HepG2 (cell line): ENCODE data around the gene ENO1. TPM values are rescaled to one million over a fixed set of nuclear protein-coding genes. Genes with fewer than 3 reads are reported as not detected.

Source experiments
- ELF4 ChIP-seq: sonication (generic); formaldehyde crosslinking; IDR thresholded peaks from 2 replicates; pipeline ENCODE4 v1.5.0; 2020; ENCODE audit warnings: missing genetic modification reagents, mild to moderate bottlenecking, moderate library complexity, borderline replicate concordance
- FOXA1 ChIP-seq, 2 experiments: fragments of 450-650 bp in 1 of 2; sonication (generic) in 1 of 2; formaldehyde crosslinking in 1 of 2; IDR thresholded peaks; 2 replicates each; pipeline versions ENCODE4 v1.4.0 to v1.6.1; 2016 to 2020; ENCODE audit warnings: missing genetic modification reagents in 1 of 2
- HDAC1 ChIP-seq: sonication (generic); formaldehyde crosslinking; IDR thresholded peaks from 2 replicates; pipeline ENCODE4 v1.5.1; 2020; ENCODE audit warnings: mild to moderate bottlenecking, missing genetic modification reagents
- HMGA1 ChIP-seq: sonication (generic); formaldehyde crosslinking; conservative IDR thresholded peaks from 2 replicates; pipeline ENCODE4 v1.4.0; 2020; ENCODE audit warnings: missing genetic modification reagents
- HNF4G ChIP-seq, 2 experiments: sonication (generic) in 1 of 2; formaldehyde crosslinking in 1 of 2; IDR thresholded peaks; 2 replicates each; pipeline versions ENCODE4 v1.4.0 to v1.6.1; 2011 to 2020; ENCODE audit warnings: borderline replicate concordance in 2 of 2, low read depth in 2 of 2, mild to moderate bottlenecking in 2 of 2, low read length in 1 of 2, missing genetic modification reagents in 1 of 2, moderate library complexity in 1 of 2
- KDM1A ChIP-seq: IDR thresholded peaks from 2 replicates; pipeline ENCODE4 v1.6.1; 2016; ENCODE audit warnings: missing compliant biosample characterization
- MAFF ChIP-seq: IDR thresholded peaks from 2 replicates; pipeline ENCODE4 v1.6.1; 2011; ENCODE audit warnings: low read depth, low read length, improper control_type of control experiment
- NCOR1 ChIP-seq: fragments of 200-600 bp; sonication (generic); IDR thresholded peaks from 2 replicates; pipeline ENCODE4 v1.7.0; 2017; ENCODE audit warnings: antibody characterized with exemption, low read length, borderline replicate concordance
- NFE2L2 ChIP-seq: fragments of 150-350 bp; IDR thresholded peaks from 2 replicates; pipeline ENCODE4 v1.6.1; 2014; ENCODE audit warnings: low read length
- NR2F6 ChIP-seq, 2 experiments: IDR thresholded peaks; 2 replicates each; pipeline ENCODE4 v1.6.1; 2016; ENCODE audit warnings: antibody characterized with exemption in 1 of 2, mild to moderate bottlenecking in 1 of 2
- ONECUT2 ChIP-seq: sonication (generic); formaldehyde crosslinking; IDR thresholded peaks from 2 replicates; pipeline ENCODE4 v1.4.0; 2020; ENCODE audit warnings: missing genetic modification reagents
- PHF21A ChIP-seq: sonication (generic); formaldehyde crosslinking; IDR thresholded peaks from 2 replicates; pipeline ENCODE4 v1.5.0; 2020; ENCODE audit warnings: mild to moderate bottlenecking, missing genetic modification reagents
- TMF1 ChIP-seq: sonication (generic); formaldehyde crosslinking; IDR thresholded peaks from 2 replicates; pipeline ENCODE4 v1.8.1; 2022; ENCODE audit warnings: low read depth, missing genetic modification reagents
- ZFP1 ChIP-seq: IDR thresholded peaks from 2 replicates; pipeline ENCODE4 v1.6.1; 2016
- ZNF263 ChIP-seq: sonication (generic); formaldehyde crosslinking; IDR thresholded peaks from 2 replicates; pipeline ENCODE4 v1.4.0; 2020; ENCODE audit warnings: missing genetic modification reagents
- ZNF496 ChIP-seq: sonication (generic); formaldehyde crosslinking; IDR thresholded peaks from 2 replicates; pipeline ENCODE4 v1.8.1; 2023; ENCODE audit warnings: mild to moderate bottlenecking, moderate library complexity, missing genetic modification reagents; ENCODE audit not compliant: insufficient replicate concordance
- ZNF558 ChIP-seq: sonication (generic); formaldehyde crosslinking; IDR thresholded peaks from 2 replicates; pipeline ENCODE4 v1.9.0; 2022; ENCODE audit warnings: mild to moderate bottlenecking, missing genetic modification reagents, borderline replicate concordance
- ZNF75D ChIP-seq: sonication (generic); formaldehyde crosslinking; IDR thresholded peaks from 2 replicates; pipeline ENCODE4 v1.8.1; 2023; ENCODE audit warnings: missing genetic modification reagents, mild to moderate bottlenecking, borderline replicate concordance
- ZNF766 ChIP-seq: sonication (generic); formaldehyde crosslinking; IDR thresholded peaks from 2 replicates; pipeline ENCODE4 v1.5.0; 2020; ENCODE audit warnings: missing genetic modification reagents, borderline replicate concordance
- ZNF878 ChIP-seq: sonication (generic); formaldehyde crosslinking; IDR thresholded peaks from 2 replicates; pipeline ENCODE4 v1.8.1; 2023; ENCODE audit warnings: mild to moderate bottlenecking, missing genetic modification reagents, moderate library complexity
- polyA plus RNA-seq, 8 experiments: library from polyadenylated mRNA; depleted of rRNA in 3 of 8; stranded (reverse) in 7 of 8; unstranded in 1 of 8; fragments of >200 nt; fragmentation: Illumina TruSeq in 4 of 8; extraction: Trizol in 4 of 8; gene quantifications; 2 replicates each; pipeline versions ENCODE4 v1.2.1 to v1.2.3, GENCODE V29; 2011 to 2016; ENCODE audit warnings: low read depth in 4 of 8, missing spikeins in 1 of 8, mixed read lengths in 1 of 8; ENCODE audit not compliant: insufficient read depth in 1 of 8
- total RNA-seq, 5 experiments: library from RNA; depleted of rRNA; stranded (reverse); fragments of >200 nt; fragmentation: Illumina TruSeq; extraction: Trizol; gene quantifications; 2 replicates each; pipeline ENCODE4 v1.2.3, GENCODE V29; 2016; ENCODE audit warnings: low read depth in 1 of 5
- TF ChIP-seq, protein P1 (sequence below): sonication (generic); formaldehyde crosslinking; IDR thresholded peaks from 2 replicates; pipeline ENCODE4 v1.9.0; 2021; ENCODE audit warnings: missing genetic modification reagents, mild to moderate bottlenecking, borderline replicate concordance
- TF ChIP-seq, protein P2 (sequence below): IDR thresholded peaks from 2 replicates; pipeline ENCODE4 v1.6.1; 2016; ENCODE audit warnings: low read depth
- TF ChIP-seq, protein P3 (sequence below): sonication (generic); formaldehyde crosslinking; IDR thresholded peaks from 2 replicates; pipeline ENCODE4 v1.4.0; 2020; ENCODE audit warnings: missing genetic modification reagents, borderline replicate concordance

Gene ENO1
- total and polyA plus RNA-seq, 2 of the 13 experiments (the other 11 are each of a cell fraction or from before 2014, with no cell fraction given), result 1,559 to 3,103 TPM

DNA sequence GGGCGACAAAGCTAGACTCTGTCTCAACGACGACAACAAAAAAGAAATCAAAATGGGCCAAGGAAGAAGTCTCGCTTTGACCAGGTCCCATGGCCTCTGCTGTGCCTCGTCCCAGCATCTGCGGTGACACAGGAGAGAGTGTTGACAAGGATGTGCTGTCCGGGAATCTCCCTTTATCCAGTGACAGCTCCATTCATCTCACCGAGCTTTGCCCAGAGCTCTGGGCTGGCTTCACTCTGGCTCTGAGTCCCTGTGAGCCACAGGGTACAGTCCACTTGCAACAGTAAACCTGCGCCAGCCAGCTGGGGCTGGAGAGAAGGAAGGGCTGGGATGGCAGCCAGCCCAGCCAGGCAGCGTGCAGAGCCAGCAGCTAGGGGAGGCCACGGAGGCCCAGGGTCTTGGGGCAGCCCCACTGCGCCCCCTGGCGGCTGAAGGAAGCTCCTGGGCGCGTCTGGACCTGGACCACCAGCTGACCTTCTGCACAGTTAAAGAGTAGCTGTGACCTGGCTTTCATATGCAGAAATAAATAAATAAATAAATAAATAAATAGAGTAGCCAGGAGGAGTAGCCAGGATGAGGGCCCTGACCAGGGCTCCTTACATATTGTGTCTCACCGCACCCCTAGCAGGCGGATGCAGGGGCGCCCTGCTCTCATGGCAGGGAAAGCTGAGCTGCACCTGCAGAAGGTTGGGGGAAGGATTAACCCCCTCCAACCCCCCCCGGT is 29.7 kb downstream of the ENO1 start (continued):
- TF ChIP-seq, protein P1, sequence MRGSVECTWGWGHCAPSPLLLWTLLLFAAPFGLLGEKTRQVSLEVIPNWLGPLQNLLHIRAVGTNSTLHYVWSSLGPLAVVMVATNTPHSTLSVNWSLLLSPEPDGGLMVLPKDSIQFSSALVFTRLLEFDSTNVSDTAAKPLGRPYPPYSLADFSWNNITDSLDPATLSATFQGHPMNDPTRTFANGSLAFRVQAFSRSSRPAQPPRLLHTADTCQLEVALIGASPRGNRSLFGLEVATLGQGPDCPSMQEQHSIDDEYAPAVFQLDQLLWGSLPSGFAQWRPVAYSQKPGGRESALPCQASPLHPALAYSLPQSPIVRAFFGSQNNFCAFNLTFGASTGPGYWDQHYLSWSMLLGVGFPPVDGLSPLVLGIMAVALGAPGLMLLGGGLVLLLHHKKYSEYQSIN, result no peak
- TF ChIP-seq ZNF766 (CRISPR knock-in tag), result no peak
- TF ChIP-seq PHF21A (CRISPR knock-in tag), result peak; percentile 32
- TF ChIP-seq HMGA1 (CRISPR knock-in tag), result no peak
- no peak for TF ChIP-seq ZNF496
- no peak for TF ChIP-seq ELF4 (CRISPR knock-in tag)
- TF ChIP-seq FOXA1 (IDR thresholded peaks at IDR 0.05), result no peak
- peak; percentile 59 for TF ChIP-seq FOXA1 (CRISPR knock-in tag; IDR thresholded peaks at IDR 0.05)
- no peak for TF ChIP-seq ONECUT2 (CRISPR knock-in tag)
- TF ChIP-seq, protein P2, sequence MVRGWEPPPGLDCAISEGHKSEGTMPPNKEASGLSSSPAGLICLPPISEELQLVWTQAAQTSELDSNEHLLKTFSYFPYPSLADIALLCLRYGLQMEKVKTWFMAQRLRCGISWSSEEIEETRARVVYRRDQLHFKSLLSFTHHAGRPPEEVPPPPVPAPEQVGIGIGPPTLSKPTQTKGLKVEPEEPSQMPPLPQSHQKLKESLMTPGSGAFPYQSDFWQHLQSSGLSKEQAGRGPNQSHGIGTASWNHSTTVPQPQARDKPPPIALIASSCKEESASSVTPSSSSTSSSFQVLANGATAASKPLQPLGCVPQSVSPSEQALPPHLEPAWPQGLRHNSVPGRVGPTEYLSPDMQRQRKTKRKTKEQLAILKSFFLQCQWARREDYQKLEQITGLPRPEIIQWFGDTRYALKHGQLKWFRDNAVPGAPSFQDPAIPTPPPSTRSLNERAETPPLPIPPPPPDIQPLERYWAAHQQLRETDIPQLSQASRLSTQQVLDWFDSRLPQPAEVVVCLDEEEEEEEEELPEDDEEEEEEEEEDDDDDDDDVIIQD, result peak; percentile 61; the same call in 1 of the 2 replicates
- TF ChIP-seq, protein P3, sequence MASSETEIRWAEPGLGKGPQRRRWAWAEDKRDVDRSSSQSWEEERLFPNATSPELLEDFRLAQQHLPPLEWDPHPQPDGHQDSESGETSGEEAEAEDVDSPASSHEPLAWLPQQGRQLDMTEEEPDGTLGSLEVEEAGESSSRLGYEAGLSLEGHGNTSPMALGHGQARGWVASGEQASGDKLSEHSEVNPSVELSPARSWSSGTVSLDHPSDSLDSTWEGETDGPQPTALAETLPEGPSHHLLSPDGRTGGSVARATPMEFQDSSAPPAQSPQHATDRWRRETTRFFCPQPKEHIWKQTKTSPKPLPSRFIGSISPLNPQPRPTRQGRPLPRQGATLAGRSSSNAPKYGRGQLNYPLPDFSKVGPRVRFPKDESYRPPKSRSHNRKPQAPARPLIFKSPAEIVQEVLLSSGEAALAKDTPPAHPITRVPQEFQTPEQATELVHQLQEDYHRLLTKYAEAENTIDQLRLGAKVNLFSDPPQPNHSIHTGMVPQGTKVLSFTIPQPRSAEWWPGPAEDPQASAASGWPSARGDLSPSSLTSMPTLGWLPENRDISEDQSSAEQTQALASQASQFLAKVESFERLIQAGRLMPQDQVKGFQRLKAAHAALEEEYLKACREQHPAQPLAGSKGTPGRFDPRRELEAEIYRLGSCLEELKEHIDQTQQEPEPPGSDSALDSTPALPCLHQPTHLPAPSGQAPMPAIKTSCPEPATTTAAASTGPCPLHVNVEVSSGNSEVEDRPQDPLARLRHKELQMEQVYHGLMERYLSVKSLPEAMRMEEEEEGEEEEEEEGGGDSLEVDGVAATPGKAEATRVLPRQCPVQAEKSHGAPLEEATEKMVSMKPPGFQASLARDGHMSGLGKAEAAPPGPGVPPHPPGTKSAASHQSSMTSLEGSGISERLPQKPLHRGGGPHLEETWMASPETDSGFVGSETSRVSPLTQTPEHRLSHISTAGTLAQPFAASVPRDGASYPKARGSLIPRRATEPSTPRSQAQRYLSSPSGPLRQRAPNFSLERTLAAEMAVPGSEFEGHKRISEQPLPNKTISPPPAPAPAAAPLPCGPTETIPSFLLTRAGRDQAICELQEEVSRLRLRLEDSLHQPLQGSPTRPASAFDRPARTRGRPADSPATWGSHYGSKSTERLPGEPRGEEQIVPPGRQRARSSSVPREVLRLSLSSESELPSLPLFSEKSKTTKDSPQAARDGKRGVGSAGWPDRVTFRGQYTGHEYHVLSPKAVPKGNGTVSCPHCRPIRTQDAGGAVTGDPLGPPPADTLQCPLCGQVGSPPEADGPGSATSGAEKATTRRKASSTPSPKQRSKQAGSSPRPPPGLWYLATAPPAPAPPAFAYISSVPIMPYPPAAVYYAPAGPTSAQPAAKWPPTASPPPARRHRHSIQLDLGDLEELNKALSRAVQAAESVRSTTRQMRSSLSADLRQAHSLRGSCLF (CRISPR knock-in tag), result no peak
- no peak for TF ChIP-seq NCOR1
- TF ChIP-seq ZNF75D (CRISPR knock-in tag), result no peak
- TF ChIP-seq HNF4G (IDR thresholded peaks at IDR 0.05; ENCODE audit: borderline replicate concordance, low read depth, low read length), result no peak
- TF ChIP-seq HNF4G (CRISPR knock-in tag; IDR thresholded peaks at IDR 0.05; ENCODE audit: borderline replicate concordance, low read depth), result no peak
- TF ChIP-seq ZNF878 (CRISPR knock-in tag), result no peak
- TF ChIP-seq NFE2L2, result no peak
- TF ChIP-seq KDM1A (CRISPR knock-in tag), result peak; percentile 35; the same call in 1 of the 2 replicates
- 0 out of 2 replicates have a peak, but pooled peaks have one; percentile 58 for TF ChIP-seq ZFP1 (CRISPR knock-in tag)
- TF ChIP-seq ZNF263, result no peak
- no peak for TF ChIP-seq MAFF
- no peak for TF ChIP-seq NR2F6 (IDR thresholded peaks at IDR 0.05)
- TF ChIP-seq NR2F6 (CRISPR knock-in tag; IDR thresholded peaks at IDR 0.05), result peak; percentile 56; the same call in 1 of the 2 replicates
- TF ChIP-seq HDAC1, result peak; percentile 63; the same call in 1 of the 2 replicates
- TF ChIP-seq TMF1 (CRISPR knock-in tag), result no peak
- no peak for TF ChIP-seq ZNF558 (CRISPR knock-in tag)
